T-helper 2 cell treated with Interferon-gamma antibody and Interleukin-4, amounts not matched to agents 100 ng/mL and 5 ng/mL, for 36 hours (primary cell): ENCODE results near the gene ENPP3. TPM values are rescaled to one million over a fixed set of nuclear protein-coding genes. Genes with fewer than 3 reads are reported as not detected.

Experiments used
- intact Hi-C: fragments of 100-400 bp; cut with micrococcal nuclease; formaldehyde crosslinking; loops from one replicate; pipeline ENCODE4 v1.15.1; 2023
- total RNA-seq: library from RNA; stranded (reverse); gene quantifications from 2 replicates; pipeline ENCODE4 v1.2.3, GENCODE V29; 2022

Gene ENPP3
- 1.9 and 2.7 TPM in 2 replicates for total RNA-seq

- intact Hi-C loops: no loop called here
Observed at GRCh38 chr6:131636880-131637792, at the start of gene ENPP3. Gene ENPP3 (plus strand): TSS chr6:131637302. CDS start chr6:131637385, 83 bp downstream.

- intact Hi-C loops: no loop called here
Observed at GRCh38 chr6:131587909-131588308, 49.2 kb upstream of the ENPP3 start.

DNA sequence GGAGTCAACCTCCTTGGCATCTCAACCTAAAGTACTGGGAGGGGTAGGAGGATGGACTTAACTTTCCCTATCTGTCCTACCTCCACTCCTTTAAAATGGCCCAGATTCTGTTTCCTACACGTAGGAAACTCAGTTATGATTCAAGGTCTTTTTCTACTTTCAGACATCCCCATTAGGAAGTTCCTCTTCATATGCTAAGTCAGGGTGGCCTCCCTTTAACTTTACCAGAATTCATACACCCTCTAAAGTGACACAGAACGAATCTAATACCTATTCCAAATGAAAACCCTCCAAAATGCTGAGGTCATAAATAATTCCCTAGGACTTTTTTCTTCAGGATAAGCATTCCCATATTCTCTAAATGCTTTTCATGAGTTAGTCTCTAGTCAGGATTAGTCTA lies 48.5 kb upstream of the ENPP3 start:
- intact Hi-C loops: no loop called here

DNA sequence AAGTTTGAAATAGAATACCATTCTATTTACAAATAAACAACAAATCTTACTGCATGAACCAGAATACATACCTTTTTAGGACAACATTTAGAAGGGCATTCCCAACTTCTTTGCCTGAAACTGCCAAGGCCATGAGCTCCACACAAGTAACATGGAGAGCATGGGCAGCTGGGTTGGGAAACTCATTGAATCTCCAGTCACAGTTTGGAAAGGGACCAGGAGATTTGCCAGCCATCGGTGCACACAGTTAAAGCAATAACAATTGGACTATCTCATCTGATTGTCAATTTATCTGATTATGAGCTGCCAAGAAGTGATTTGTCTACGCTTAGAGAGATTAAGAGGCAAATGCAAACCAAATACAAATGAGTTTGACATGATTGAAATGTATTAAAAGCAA lies 44.2 kb upstream of the ENPP3 start:
- intact Hi-C loops: no loop called here

- intact Hi-C loops: no loop called here
Observed at GRCh38 chr6:131594074-131594473, 43.0 kb upstream of the ENPP3 start.

- intact Hi-C loops: loop anchor here (2.0 to 5.0 kb wide), 3 partner anchors 79 to 710 kb away; no protein-coding TSS in a partner anchor
Observed at GRCh38 chr6:131597446-131597845, 39.7 kb upstream of the ENPP3 start.

DNA sequence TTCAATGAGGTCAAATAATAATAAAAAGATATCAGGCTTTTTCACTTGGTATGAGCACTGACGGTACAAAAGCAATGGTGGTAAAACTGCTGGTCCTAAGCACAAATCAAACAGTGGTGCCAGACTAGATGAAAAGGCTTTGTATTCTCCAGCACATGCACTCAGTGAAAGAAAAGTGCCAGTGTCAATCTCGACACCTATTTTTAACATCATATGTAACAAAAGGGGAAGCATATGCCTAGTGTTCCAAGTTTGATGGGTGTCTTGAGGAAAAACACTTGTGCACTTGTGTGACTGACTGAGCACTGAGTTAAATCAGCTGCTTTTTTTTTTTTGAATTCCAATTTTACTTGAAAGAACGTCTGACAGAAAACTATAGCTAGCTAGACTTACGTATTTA lies 36.4 kb upstream of the ENPP3 start:
- intact Hi-C loops: no loop called here

- intact Hi-C loops: no loop called here
Observed at GRCh38 chr6:131602781-131603312, 34.3 kb upstream of the ENPP3 start.

DNA sequence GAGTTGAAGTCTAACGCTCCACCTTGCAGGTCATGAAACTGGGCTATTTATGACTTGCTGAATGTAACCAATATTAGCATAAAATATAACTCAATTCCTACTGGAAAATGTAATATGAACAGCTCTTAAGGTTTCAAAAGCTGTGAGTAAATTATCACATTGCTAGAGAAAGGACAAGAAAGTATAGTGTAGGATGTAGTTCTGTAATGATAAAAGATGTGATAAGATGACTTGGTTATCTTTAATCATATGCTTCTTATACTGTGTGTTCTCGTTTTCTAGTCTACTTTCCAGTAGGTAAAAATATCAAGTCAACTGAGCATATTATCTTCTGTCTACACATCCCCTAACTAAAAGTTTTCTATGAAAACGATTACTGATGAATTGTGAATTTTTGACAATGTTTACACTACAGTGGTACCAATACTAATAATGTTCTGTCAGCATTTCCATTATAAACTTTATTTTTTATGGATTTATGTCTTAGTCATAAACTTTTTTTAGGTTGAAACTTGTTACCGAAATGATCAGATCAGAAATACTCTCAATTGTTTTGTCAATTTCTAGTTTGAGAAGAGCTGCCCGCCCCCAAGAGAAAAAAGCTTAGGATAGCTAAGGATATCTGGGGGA lies 23.7 kb upstream of the ENPP3 start:
- intact Hi-C loops: no loop called here

DNA sequence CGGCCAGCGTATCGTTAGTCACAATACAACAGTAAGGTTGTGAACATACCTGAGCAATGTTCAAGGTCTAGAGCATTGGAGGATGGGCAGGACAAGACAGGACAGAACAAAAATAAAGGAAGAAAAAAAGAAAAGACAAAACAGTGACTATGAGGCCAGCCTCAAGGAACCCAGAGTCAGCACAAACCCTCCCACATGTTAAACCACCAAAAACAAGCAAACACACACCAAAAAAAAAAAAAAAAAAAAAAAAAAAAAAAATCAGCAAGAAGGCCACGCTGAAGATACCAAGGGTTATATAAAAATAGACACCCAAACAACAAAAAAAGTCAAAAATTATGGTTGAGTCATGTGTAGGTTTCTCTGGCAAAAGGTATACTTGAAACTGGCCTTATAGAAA lies 21.8 kb upstream of the ENPP3 start:
- intact Hi-C loops: no loop called here

DNA sequence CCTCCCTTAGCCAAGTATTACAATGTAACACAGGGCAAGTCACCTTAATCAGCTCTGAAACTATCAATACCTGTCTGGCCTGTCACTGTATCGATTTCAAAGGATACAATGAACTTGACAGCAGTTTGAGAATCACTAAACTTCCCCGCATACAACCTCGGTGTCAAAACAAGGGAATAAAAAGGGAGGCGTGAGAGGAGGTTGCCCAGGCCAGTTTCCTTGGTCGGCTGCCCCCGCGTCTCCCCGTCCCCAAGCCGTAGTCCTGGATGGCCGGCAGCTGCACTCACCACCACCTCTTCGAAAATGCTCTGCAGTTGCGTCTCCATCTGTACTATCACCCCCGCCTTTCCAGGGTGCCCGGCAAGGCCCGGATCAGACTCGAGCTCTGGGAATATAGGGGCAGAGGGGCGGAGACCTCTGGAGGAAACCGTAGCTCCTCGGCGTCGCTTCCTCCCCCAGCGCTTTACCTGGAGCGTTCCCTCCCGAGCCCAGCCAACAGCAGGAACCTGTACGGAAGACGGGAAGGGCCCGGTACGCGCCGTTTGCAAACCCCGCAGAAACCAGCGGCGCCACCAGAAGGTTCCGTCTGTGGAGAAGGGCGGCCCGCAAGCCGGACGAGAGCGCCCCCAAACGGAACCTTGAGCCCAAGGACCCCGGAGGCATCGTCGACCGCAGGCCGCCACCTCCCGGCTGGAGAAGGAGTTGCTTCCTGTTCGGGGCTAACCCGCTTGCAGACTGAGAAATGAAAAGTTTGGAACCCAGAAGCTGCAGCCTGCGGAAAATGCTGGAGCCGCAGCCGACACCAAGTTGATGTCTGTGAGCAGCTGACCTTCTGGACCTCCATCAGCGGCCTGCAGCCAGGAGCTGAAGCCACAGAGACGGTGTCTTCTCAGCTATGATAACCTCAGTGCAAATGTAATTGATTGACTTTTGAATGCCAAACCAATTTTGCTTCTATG lies 9.1 kb upstream of the ENPP3 start, which contains the start of gene MED23:
Gene MED23 (minus strand): TSS at position 519 of the 959 bp plus-strand sequence. CDS start 193 bp downstream, at position 326.
- intact Hi-C loops: loop anchor here (1.0 to 10.0 kb wide), 10 partner anchors 55 to 1186 kb away; partner anchors contain the start of genes AKAP7, ENPP1, EPB41L2 and RPS12

GRCh38 chr6:131628726-131629125 lies 8.4 kb upstream of the ENPP3 start:
- intact Hi-C loops: loop anchor here (1.0 to 10.0 kb wide), 8 partner anchors 55 to 1186 kb away; partner anchors contain the start of genes AKAP7, ENPP1, EPB41L2 and RPS12

DNA sequence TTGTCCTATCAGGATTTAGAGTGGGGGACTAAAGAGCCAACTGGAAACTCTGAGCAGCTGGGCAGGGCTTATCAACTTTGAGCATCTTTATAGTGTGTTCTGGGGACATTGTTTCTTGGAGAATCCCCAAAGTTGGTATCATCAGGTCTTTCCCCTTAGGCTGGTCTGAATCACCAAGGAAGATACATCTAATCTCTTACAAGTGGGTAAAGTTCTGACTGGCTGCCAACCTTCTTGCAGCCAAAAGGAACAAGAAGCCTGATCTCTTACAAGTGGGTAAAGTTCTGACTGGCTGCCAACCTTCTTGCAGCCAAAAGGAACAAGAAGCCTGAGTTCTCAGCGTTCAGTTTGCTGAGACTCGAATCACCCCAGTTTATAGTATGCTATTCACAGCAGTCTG lies 7.5 kb upstream of the ENPP3 start:
- intact Hi-C loops: loop anchor here (2.0 to 10.0 kb wide), 5 partner anchors 175 to 883 kb away; partner anchors contain the start of genes AKAP7, ENPP1, EPB41L2 and STX7

DNA sequence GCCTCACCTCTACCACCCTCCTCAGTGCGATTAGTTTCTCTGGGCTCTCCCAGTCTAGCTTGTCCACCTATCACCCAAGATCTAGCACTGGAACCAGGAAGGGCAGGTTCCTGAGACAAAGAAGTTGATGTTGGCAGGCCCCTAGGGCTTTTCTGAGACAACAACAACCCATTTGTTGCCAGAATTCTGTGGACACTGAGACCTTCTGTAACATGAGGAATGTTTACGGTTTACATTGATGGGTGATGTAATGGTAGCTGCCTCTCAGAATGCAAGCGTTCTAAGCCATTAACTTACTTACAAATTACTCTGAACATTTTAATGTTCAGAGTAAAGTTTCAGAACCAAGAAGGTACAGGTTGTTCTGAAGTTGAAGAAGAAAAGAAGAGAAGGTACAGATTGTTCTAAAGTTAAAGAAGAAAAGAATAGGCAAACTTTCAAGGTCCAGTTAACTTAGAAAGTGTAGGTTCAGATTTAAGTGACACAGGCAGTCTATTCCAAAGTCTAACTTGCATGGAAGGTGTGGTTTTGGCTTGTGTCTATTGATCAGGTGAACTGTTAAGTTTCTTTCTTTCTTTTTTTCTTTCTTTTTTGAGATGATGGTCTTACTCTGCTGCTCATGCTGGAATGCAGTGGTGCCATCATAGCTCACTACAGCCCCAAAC lies 5.3 kb upstream of the ENPP3 start:
- intact Hi-C loops: no loop called here

DNA sequence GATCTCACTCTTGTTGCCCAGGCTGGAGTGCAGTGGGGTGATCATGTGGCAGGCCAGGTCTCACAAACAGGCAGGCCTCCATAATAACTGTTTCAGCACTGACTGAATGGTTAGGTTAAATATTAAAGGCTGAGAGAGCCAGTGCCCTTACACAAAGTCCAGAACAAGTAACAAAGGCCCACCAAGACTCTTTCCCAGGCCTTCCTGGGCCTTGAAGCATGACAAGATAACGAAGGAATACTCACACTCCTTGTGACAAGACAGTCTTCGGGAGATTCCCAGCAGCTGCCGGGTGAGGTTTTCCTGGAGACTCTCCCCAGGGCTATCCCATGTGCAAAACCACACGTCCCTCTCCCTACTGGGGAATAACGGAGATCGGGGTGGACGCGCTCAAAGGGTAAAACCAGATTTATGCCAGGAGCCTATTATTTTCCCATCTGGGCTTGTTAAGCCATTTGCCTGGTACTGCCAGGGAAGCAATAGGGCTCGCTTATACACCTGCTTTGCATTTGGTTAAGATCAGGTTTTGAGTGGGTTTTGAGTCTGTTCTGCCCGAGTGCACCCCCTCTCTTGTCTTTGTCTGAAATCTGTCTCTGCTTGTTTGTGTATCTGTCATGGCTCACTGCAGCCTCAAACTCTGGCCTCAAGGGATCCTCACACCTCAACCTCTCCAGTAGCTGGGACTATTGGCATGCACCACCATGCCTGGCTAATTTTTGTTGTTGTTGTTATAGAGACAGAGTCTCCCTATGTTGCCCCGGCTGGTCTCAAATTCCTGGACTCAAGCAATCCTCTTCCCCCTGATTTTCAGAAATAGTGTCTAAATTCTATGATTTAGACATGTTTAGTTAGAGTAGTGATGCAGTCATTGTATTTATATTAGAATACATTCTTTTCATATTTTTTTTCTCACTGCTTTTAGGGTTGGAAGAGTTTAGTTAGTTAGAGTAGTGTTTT lies 1.4 kb upstream of the ENPP3 start:
- intact Hi-C loops: no loop called here

DNA sequence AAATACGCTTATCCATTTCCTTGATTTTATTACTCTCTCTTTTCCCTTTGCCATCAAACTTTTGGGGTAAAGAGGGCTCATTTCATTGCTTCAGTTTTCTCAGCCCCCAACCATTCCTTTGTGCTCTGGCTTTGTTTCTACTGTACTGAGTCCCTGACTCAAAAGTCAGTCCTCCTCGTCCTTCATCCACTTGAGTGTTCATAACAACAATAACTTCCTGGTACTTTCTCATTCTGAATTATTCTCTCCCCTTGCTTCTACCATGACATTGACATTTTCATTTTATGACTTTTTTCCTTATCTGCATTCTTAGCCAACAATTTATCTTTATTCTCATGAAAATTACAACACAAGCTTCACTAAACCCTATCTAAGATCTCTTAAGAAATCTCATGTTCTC lies 911 bp downstream of the ENPP3 start:
- intact Hi-C loops: no loop called here

DNA sequence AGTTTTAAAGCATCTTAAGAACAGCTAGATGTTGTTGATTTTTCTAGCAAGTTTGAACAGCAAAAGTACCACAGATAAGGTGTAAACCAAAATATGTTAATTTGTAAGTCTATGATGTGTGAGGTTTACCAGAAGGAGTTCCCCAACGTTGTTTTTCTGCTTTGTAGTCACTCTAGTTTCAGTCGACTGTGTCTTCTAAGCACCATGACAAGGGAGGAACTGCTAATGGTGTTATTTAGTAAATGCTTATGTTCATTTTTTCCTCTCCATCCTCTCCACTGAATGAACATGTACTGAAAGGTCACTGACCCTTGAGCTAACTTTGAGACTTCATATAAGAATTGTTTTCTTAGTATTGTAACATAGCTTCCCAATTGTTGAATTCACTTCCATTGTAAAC lies 3.0 kb downstream of the ENPP3 start:
- intact Hi-C loops: no loop called here

- intact Hi-C loops: no loop called here
Observed at GRCh38 chr6:131640576-131640975, 3.5 kb downstream of the ENPP3 start.

GRCh38 chr6:131641554-131641953 lies 4.5 kb downstream of the ENPP3 start:
- intact Hi-C loops: no loop called here
